ENCODE results near the gene GGA1. TPM values are rescaled to one million over a fixed set of nuclear protein-coding genes. Genes with fewer than 3 reads are reported as not detected.

GGA1 gene
- total and polyA plus RNA-seq, 10 of the 15 experiments (the other 5 are each of a cell fraction or from before 2014, with no cell fraction given), result 1.4 to 79.4 (median 44.4) TPM

DNA sequence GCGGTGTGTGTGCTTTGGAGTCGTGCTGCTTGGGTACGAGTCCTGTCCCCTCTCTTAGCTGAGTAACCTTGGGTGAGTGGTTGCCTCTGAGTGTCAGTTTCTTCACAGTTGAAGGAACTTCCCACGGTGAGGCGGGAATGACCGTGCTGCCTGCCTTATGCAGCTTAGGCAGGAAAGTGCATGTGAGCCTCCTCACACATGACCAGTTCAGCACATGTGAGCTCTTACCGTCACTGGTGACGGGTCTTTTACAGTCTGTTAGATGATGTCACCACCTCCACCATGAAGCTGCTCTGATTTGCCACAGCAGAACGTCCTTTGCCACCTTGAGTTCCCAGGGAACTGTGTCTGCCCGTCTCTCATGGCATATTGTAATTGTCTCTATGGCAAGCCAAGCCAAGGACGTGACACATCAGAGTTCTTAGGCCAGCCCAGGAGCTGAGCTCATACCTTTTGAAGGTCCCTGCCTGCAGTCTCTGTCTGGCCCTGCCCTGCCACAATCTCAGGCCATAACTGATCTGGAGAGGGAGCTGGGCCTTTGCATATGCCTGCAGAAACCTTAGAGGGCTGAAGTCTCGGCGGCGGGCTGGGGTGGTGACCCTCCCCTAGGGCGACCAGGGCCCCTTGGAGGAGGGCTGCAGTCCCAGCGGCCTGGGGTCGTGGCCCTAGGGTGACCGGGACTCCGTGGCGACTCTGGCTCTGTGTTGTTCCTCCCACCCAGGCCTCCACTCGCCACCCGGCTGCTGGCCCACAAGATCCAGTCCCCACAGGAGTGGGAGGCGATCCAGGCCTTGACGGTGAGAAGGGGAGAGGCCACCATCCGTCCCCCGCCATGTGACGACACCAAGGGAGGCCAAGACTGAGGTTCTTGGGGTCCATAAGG, 7.8 kb downstream of the GGA1 start:
- no peak overlapping the region for H2AFZ ChIP-seq (ENCODE audit: control insufficient read depth, low read depth, low read length)
- peaks cover 6% of the 10 kb centered on the region for H3K4me1 ChIP-seq (ENCODE audit: control insufficient read depth, insufficient read depth, low read length)
- ChIA-PET CTCF (interaction anchor here (0.7 to 14.9 kb wide), 7 partner anchors 8 to 65 kb away, joined by 3 to 275 read pairs (median 4); partner anchors contain the start of genes LGALS1, NOL12 and SH3BP1), SMC1A (ENCODE audit: uncharacterized antibody, unreplicated experiment) (interaction anchor here (1.1 kb wide), 1 partner anchor 8 kb away, joined by 3 read pairs; the partner anchor contains the start of gene GGA1), RAD21 (ENCODE audit: unreplicated experiment) (interaction anchor here (0.9 kb wide), 1 partner anchor 42 kb away, joined by 3 read pairs; the partner anchor contains the start of gene PDXP), POLR2A (interaction anchor here (0.6 to 0.9 kb wide), 2 partner anchors 10 to 45 kb away, joined by 4 to 5 read pairs; no protein-coding TSS in a partner anchor)
- H3K9ac ChIP-seq (ENCODE audit: control insufficient read depth, insufficient read depth, low read length), result no peak overlapping the region
- peaks cover 13 to 24% of the 10 kb centered on the region in 2 experiments for H3K36me3 ChIP-seq (ENCODE audit: control insufficient read depth in 2 of 2, insufficient read depth in 2 of 2, low read length in 1 of 2)
- H3K4me2 ChIP-seq (ENCODE audit: control insufficient read depth, insufficient read depth), result no peak overlapping the region
- no peaks in the 10 kb centered on the region for H4K20me1 ChIP-seq (ENCODE audit: control insufficient read depth, insufficient read depth)
- TF ChIP-seq, protein P1, sequence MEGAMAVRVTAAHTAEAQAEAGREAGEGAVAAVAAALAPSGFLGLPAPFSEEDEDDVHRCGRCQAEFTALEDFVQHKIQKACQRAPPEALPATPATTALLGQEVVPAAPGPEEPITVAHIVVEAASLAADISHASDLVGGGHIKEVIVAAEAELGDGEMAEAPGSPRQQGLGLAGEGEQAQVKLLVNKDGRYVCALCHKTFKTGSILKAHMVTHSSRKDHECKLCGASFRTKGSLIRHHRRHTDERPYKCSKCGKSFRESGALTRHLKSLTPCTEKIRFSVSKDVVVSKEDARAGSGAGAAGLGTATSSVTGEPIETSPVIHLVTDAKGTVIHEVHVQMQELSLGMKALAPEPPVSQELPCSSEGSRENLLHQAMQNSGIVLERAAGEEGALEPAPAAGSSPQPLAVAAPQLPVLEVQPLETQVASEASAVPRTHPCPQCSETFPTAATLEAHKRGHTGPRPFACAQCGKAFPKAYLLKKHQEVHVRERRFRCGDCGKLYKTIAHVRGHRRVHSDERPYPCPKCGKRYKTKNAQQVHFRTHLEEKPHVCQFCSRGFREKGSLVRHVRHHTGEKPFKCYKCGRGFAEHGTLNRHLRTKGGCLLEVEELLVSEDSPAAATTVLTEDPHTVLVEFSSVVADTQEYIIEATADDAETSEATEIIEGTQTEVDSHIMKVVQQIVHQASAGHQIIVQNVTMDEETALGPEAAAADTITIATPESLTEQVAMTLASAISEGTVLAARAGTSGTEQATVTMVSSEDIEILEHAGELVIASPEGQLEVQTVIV (IDR thresholded peaks at IDR 0.05; ENCODE audit: borderline replicate concordance, partially characterized antibody), result no peak
- TF ChIP-seq, protein P2, sequence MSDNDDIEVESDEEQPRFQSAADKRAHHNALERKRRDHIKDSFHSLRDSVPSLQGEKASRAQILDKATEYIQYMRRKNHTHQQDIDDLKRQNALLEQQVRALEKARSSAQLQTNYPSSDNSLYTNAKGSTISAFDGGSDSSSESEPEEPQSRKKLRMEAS (IDR thresholded peaks at IDR 0.05; ENCODE audit: low read depth, low read length), result no peak
- TF ChIP-seq CREB1 (IDR thresholded peaks at IDR 0.05; ENCODE audit: low read depth), result 0 out of 2 replicates have a peak, but pooled peaks have one; percentile 40
- TF ChIP-seq NFYB (IDR thresholded peaks at IDR 0.05; ENCODE audit: insufficient read depth, low read depth, low read length), result no peak
- TF ChIP-seq, protein P3, sequence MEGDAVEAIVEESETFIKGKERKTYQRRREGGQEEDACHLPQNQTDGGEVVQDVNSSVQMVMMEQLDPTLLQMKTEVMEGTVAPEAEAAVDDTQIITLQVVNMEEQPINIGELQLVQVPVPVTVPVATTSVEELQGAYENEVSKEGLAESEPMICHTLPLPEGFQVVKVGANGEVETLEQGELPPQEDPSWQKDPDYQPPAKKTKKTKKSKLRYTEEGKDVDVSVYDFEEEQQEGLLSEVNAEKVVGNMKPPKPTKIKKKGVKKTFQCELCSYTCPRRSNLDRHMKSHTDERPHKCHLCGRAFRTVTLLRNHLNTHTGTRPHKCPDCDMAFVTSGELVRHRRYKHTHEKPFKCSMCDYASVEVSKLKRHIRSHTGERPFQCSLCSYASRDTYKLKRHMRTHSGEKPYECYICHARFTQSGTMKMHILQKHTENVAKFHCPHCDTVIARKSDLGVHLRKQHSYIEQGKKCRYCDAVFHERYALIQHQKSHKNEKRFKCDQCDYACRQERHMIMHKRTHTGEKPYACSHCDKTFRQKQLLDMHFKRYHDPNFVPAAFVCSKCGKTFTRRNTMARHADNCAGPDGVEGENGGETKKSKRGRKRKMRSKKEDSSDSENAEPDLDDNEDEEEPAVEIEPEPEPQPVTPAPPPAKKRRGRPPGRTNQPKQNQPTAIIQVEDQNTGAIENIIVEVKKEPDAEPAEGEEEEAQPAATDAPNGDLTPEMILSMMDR (IDR thresholded peaks at IDR 0.05 in 2 of 3, conservative IDR thresholded peaks at IDR 0.05 in 1 of 3; ENCODE audit: control insufficient read depth in 2 of 3, extremely low read depth in 1 of 3, insufficient read depth in 1 of 3, low read depth in 3 of 3, low read length in 3 of 3), result no peak
- TF ChIP-seq, protein P4, sequence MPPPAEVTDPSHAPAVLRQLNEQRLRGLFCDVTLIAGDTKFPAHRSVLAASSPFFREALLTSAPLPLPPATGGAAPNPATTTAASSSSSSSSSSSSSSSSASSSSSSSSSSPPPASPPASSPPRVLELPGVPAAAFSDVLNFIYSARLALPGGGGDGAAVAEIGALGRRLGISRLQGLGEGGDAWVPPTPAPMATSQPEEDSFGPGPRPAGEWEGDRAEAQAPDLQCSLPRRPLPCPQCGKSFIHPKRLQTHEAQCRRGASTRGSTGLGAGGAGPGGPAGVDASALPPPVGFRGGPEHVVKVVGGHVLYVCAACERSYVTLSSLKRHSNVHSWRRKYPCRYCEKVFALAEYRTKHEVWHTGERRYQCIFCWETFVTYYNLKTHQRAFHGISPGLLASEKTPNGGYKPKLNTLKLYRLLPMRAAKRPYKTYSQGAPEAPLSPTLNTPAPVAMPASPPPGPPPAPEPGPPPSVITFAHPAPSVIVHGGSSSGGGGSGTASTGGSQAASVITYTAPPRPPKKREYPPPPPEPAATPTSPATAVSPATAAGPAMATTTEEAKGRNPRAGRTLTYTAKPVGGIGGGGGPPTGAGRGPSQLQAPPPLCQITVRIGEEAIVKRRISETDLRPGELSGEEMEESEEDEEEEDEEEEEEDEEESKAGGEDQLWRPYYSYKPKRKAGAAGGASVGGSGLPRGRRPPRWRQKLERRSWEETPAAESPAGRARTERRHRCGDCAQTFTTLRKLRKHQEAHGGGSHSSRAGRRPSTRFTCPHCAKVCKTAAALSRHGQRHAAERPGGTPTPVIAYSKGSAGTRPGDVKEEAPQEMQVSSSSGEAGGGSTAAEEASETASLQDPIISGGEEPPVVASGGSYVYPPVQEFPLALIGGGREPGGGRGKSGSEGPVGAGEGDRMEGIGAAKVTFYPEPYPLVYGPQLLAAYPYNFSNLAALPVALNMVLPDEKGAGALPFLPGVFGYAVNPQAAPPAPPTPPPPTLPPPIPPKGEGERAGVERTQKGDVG (CRISPR knock-in tag; IDR thresholded peaks at IDR 0.05), result no peak
- no peak for TF ChIP-seq HDAC2 (IDR thresholded peaks at IDR 0.05)
- in situ Hi-C loops (cut with MboI) (no loop called here), intact Hi-C loops (cut with micrococcal nuclease; ENCODE audit: unreplicated experiment) (no loop called here)
- H3K4me3 ChIP-seq, result no peak overlapping the region
- peak; percentile 27; the same call in 2 of the 3 replicates for ATAC-seq
- no TSS peak for BruUV-seq (replicated peaks)
- no peak for FAIRE-seq
- H3K79me2 ChIP-seq (ENCODE audit: control insufficient read depth, insufficient read depth, low read length), result peaks cover 7% of the 10 kb centered on the region
- no peak overlapping the region for H3K27ac ChIP-seq (ENCODE audit: control insufficient read depth, insufficient read depth)
- no peaks in the 10 kb centered on the region for H3K9me3 ChIP-seq (replicated peaks; ENCODE audit: control insufficient read depth, insufficient read depth, low read length)
- 84% methylated on average over 27 of the region's 27 CpGs for WGBS (ENCODE audit: insufficient coverage, insufficient replicate concordance, low lambda C conversion rate, missing lambda C conversion rate)
- no peaks in the 10 kb centered on the region for H3K27me3 ChIP-seq (replicated peaks in 1 of 2; ENCODE audit: control insufficient read depth in 2 of 2, insufficient read depth in 2 of 2, low read length in 1 of 2)
- no peak for DNase-seq (ENCODE audit: low read depth, low spot score)

All from GM12878 (cell line).